Erythroblast (primary cell): Measurements from ENCODE around the gene PHACTR3.

Experiments
- DNase-seq, 2 experiments: peaks; one replicate each; lab custom pipeline; 2025; lab: John Stamatoyannopoulos, UW
- GATA1 ChIP-seq: IDR thresholded peaks from 2 replicates; pipeline ENCODE4 v1.6.1; 2011; ENCODE audit warnings: low read depth, mild to moderate bottlenecking, control low read depth, low read length, moderate library complexity
- POLR2A ChIP-seq: IDR thresholded peaks from 2 replicates; pipeline ENCODE4 v1.6.1; 2011; ENCODE audit warnings: mild to moderate bottlenecking, low read length

The PHACTR3 gene

GRCh38 chr20:59567585-59568508 lies 36.5 kb upstream of the PHACTR3 start:
- TF ChIP-seq GATA1 = no peak
- no peak for TF ChIP-seq POLR2A

GRCh38 chr20:59568509-59569024 lies 35.8 kb upstream of the PHACTR3 start:
- TF ChIP-seq GATA1 (no peak), POLR2A (no peak)
- DNase-seq = no peak

More at GRCh38 chr20:59567585-59568508, 36.5 kb upstream of the PHACTR3 start:
- no peak for DNase-seq

- no peak for DNase-seq
- TF ChIP-seq POLR2A = no peak
- TF ChIP-seq GATA1 = no peak
Observed at GRCh38 chr20:59569305-59569704, 35.0 kb upstream of the PHACTR3 start.

- TF ChIP-seq POLR2A (no peak), GATA1 (no peak)
- no peak for DNase-seq
Observed at GRCh38 chr20:59571151-59571550, 33.2 kb upstream of the PHACTR3 start.

- no peak for TF ChIP-seq GATA1
- no peak for TF ChIP-seq POLR2A
- peak; percentile 13 to 45 for DNase-seq
Observed at GRCh38 chr20:59571551-59572314, 32.6 kb upstream of the PHACTR3 start.

GRCh38 chr20:59572515-59572914 lies 31.8 kb upstream of the PHACTR3 start:
- no peak for DNase-seq
- TF ChIP-seq POLR2A (no peak), GATA1 (no peak)

- no peak for DNase-seq
- no peak for TF ChIP-seq GATA1
Observed at GRCh38 chr20:59573837-59574236, 30.5 kb upstream of the PHACTR3 start.

- DNase-seq = no peak
- no peak for TF ChIP-seq GATA1
Observed at GRCh38 chr20:59574308-59574707, 30.0 kb upstream of the PHACTR3 start.

- no peak for DNase-seq
- TF ChIP-seq GATA1 (no peak), POLR2A (no peak)
Observed at GRCh38 chr20:59575216-59575615, 29.1 kb upstream of the PHACTR3 start.

- DNase-seq = no peak
- TF ChIP-seq POLR2A (no peak), GATA1 (no peak)
Observed at GRCh38 chr20:59575653-59576052, 28.7 kb upstream of the PHACTR3 start.

GRCh38 chr20:59576216-59576953 lies 28.0 kb upstream of the PHACTR3 start:
- no peak for DNase-seq
- TF ChIP-seq POLR2A = no peak
- no peak for TF ChIP-seq GATA1

- TF ChIP-seq POLR2A = no peak
- no peak for TF ChIP-seq GATA1
- DNase-seq = no peak
Observed at GRCh38 chr20:59577037-59577808, 27.1 kb upstream of the PHACTR3 start.

GRCh38 chr20:59577809-59578435 lies 26.4 kb upstream of the PHACTR3 start:
- DNase-seq = no peak
- no peak for TF ChIP-seq POLR2A
- no peak for TF ChIP-seq GATA1
